ENCODE results near the gene CDKN2A. TPM values are rescaled to one million over a fixed set of nuclear protein-coding genes. Genes with fewer than 3 reads are reported as not detected.

Gene CDKN2A
- total and polyA plus RNA-seq, 11 donors, result 0.40 to 1.7 (median 0.85) TPM; not detected in 4

- Histone ChIP-seq H3K4me1 (peaks cover 0 to 36% (median 10%) of the 10 kb centered on the region in 12 donors), H3K36me3 (no peaks in the 10 kb centered on the region), H3K27me3 (peaks cover 71 to 100% (median 97%) of the 10 kb centered on the region in 9 donors), H3K9me3 (peaks cover 0 to 5% (median 0%) of the 10 kb centered on the region in 12 donors), H3K4me3 (peak overlapping the region in 1 of 12 donors; percentile 12), H3K27ac (no peak overlapping the region)
- intact Hi-C loops (cut with DNase I), result loop anchor here in 1 of 10 donors (5.0 kb wide), 1 partner anchor 39 kb away; the partner anchor contains the start of gene CDKN2B
- ATAC-seq (no peak), DNase-seq (no peak)
- WGBS, 4 donors, result 4 to 13% (median 7%) methylated on average over 41 of the region's 41 CpGs
- TF ChIP-seq POLR2A (IDR thresholded peaks at IDR 0.05), result no peak
- TF ChIP-seq CTCF (IDR thresholded peaks at IDR 0.05), result no peak
Observed at GRCh38 chr9:21968331-21969010, 25.7 kb downstream of the CDKN2A start.

GRCh38 chr9:21967702-21968101 is 26.5 kb downstream of the CDKN2A start:
- DNase-seq (no peak), ATAC-seq (no peak)
- TF ChIP-seq CTCF (IDR thresholded peaks at IDR 0.05), result no peak
- TF ChIP-seq POLR2A (IDR thresholded peaks at IDR 0.05), result no peak
- Histone ChIP-seq H3K4me1 (peaks cover 0 to 36% (median 10%) of the 10 kb centered on the region in 12 donors), H3K36me3 (no peaks in the 10 kb centered on the region), H3K4me3 (no peak overlapping the region), H3K27me3 (peaks cover 67 to 100% (median 95%) of the 10 kb centered on the region in 9 donors), H3K27ac (no peak overlapping the region), H3K9me3 (peaks cover 0 to 9% (median 0%) of the 10 kb centered on the region in 12 donors)
- intact Hi-C loops (cut with DNase I), result loop anchor here in 1 of 10 donors (5.0 kb wide), 1 partner anchor 40 kb away; the partner anchor contains the start of gene CDKN2B
- WGBS, 4 donors, result 14 to 26% (median 23%) methylated on average over 10 of the region's 10 CpGs

GRCh38 chr9:21967169-21967568 is 27.0 kb downstream of the CDKN2A start:
- ATAC-seq (no peak), DNase-seq (no peak)
- Histone ChIP-seq H3K27ac (no peak overlapping the region), H3K36me3 (no peaks in the 10 kb centered on the region), H3K4me1 (peaks cover 0 to 36% (median 10%) of the 10 kb centered on the region in 12 donors), H3K27me3 (peaks cover 65 to 100% (median 95%) of the 10 kb centered on the region in 9 donors), H3K4me3 (no peak overlapping the region), H3K9me3 (peaks cover 0 to 13% (median 0%) of the 10 kb centered on the region in 12 donors)
- TF ChIP-seq POLR2A (IDR thresholded peaks at IDR 0.05) (no peak), CTCF (IDR thresholded peaks at IDR 0.05) (no peak)
- WGBS, 4 donors, result 6 to 18% (median 10%) methylated on average over 17 to 19 of the region's 19 CpGs
- intact Hi-C loops (cut with DNase I), result loop anchor here in 1 of 10 donors (5.0 kb wide), 1 partner anchor 40 kb away; the partner anchor contains the start of gene CDKN2B

- no peak overlapping the region for H3K4me3 ChIP-seq
- peaks cover 0 to 14% (median 0%) of the 10 kb centered on the region in 12 donors for H3K9me3 ChIP-seq
- intact Hi-C loops (cut with DNase I), result loop anchor here in 1 of 10 donors (5.0 kb wide), 1 partner anchor 41 kb away; the partner anchor contains the start of gene CDKN2B
- whole genome bisulfite sequencing, 4 donors, result 14 to 20% (median 16%) methylated on average over 15 of the region's 15 CpGs
- DNase-seq, result no peak
- peaks cover 0 to 33% (median 10%) of the 10 kb centered on the region in 12 donors for H3K4me1 ChIP-seq
- H3K36me3 ChIP-seq, result no peaks in the 10 kb centered on the region
- no peak overlapping the region for H3K27ac ChIP-seq
- TF ChIP-seq POLR2A (IDR thresholded peaks at IDR 0.05), result no peak
- no peak for TF ChIP-seq CTCF (IDR thresholded peaks at IDR 0.05)
- peaks cover 63 to 99% (median 88%) of the 10 kb centered on the region in 9 donors for H3K27me3 ChIP-seq
- ATAC-seq, result no peak
Observed at GRCh38 chr9:21966140-21966851, 27.9 kb downstream of the CDKN2A start.
